ENCODE data around the gene BECN2. TPM values are rescaled to one million over a fixed set of nuclear protein-coding genes. Genes with fewer than 3 reads are reported as not detected.
"Not testable (repeated sequence)": the region's sequence is repeated elsewhere in the genome, so short reads cannot be mapped to it uniquely, and the experiment has no call there.

The BECN2 gene
- total RNA-seq, 1 donor from 2014 or later = not detected

DNA sequence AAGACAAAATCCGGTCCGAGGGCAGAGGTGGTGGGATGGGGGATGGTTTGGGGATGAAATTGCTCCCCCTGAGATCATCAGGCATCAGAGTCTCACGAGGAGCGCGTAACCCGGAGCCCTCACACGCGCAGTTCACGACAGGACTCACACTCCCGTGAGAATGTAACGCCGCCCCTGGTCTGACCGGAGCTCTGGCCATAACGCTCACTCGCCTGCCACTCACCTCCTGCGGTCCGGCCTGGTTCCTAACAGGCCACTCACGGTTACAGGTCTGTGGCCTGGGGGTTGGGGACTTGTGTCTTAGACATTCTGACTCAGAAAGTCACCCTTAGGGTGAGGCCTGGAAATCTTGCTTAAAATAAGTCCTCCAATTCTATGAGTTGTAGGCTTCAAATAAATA, 21.5 kb downstream of the BECN2 start:
- no peak for FAIRE-seq
- H3K27me3 ChIP-seq (ENCODE audit: control insufficient read depth, insufficient read depth, low read length) = no peaks in the 10 kb centered on the region
- TF ChIP-seq, protein P1, sequence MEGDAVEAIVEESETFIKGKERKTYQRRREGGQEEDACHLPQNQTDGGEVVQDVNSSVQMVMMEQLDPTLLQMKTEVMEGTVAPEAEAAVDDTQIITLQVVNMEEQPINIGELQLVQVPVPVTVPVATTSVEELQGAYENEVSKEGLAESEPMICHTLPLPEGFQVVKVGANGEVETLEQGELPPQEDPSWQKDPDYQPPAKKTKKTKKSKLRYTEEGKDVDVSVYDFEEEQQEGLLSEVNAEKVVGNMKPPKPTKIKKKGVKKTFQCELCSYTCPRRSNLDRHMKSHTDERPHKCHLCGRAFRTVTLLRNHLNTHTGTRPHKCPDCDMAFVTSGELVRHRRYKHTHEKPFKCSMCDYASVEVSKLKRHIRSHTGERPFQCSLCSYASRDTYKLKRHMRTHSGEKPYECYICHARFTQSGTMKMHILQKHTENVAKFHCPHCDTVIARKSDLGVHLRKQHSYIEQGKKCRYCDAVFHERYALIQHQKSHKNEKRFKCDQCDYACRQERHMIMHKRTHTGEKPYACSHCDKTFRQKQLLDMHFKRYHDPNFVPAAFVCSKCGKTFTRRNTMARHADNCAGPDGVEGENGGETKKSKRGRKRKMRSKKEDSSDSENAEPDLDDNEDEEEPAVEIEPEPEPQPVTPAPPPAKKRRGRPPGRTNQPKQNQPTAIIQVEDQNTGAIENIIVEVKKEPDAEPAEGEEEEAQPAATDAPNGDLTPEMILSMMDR (IDR thresholded peaks at IDR 0.05; ENCODE audit: insufficient read depth, low read length, severe bottlenecking) = no peak

DNA sequence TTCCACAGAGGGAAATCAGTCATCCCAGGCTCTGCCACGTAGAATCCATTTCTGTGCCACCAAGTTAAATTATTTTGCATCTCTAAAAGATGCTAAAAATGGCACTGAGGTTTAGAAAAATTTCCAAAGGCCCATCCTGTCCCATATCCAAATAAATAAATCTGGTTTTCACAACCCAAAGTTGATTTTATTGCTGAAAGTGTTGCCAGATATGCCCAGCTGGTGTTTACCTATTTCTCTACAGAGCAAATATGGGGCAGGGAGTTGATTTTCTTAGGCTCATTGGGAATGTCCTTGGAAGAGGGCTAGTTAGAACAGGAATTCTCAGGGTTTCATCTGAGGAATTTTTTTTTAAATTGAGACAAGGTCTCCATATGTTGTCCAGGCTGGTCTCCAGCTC, 22.4 kb downstream of the BECN2 start:
- H3K36me3 ChIP-seq (ENCODE audit: control insufficient read depth, insufficient read depth, low read length) = no peaks in the 10 kb centered on the region
- DNase-seq (ENCODE audit: low read depth) = no peak
- TF ChIP-seq, protein P1 (IDR thresholded peaks at IDR 0.05; ENCODE audit: insufficient read depth, low read length, severe bottlenecking) = no peak
- H3K27me3 ChIP-seq (ENCODE audit: control insufficient read depth, insufficient read depth, low read length) = no peaks in the 10 kb centered on the region
- no peak overlapping the region for H3K4me3 ChIP-seq (ENCODE audit: low read depth, low read length)
- FAIRE-seq = no peak

More for the DNA sequence above, 21.5 kb downstream of the BECN2 start:
- Histone ChIP-seq H3K36me3 (ENCODE audit: control insufficient read depth, insufficient read depth, low read length) (no peaks in the 10 kb centered on the region), H3K4me3 (ENCODE audit: low read depth, low read length) (no peak overlapping the region)
- no peak for DNase-seq (ENCODE audit: low read depth)

GRCh38 chr1:241985787-241986186, 28.2 kb downstream of the BECN2 start:
- DNase-seq (ENCODE audit: low read depth) = peak; percentile 18
- TF ChIP-seq, protein P1 (IDR thresholded peaks at IDR 0.05; ENCODE audit: insufficient read depth, low read length, severe bottlenecking) = peak; percentile 17
- Histone ChIP-seq H3K4me3 (ENCODE audit: low read depth, low read length) (no peak overlapping the region), H3K36me3 (ENCODE audit: control insufficient read depth, insufficient read depth, low read length) (no peaks in the 10 kb centered on the region), H3K27me3 (ENCODE audit: control insufficient read depth, insufficient read depth, low read length) (no peaks in the 10 kb centered on the region)
- no peak for FAIRE-seq

DNA sequence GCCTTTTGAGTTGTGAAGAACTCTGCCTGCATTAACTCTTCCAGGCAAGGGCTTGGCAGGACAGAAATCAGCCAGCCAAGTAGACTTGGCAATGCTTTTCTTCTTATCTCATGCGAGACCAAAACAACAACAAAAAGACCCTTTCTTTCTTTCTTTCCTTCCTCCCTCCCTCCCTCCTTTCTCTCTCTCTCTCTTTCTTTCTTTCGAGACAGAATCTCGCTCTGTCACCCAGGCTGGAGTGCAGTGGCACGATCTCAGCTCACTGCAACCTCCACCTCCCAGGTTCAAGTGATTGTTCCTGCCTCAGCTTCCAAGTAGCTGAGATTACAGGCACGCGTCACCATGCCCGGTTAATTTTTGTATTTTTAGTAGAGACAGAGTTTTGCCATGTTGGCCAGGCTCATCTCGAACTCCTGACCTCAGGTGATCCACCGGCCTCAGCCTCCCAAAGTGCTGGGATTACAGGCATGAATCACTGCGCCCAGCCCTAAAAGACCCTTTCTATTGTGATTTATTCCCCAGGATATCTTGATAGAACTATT, 30.9 kb downstream of the BECN2 start:
- not testable (repeated sequence) for H3K4me3 ChIP-seq (ENCODE audit: low read depth, low read length); H3K27me3 ChIP-seq (ENCODE audit: control insufficient read depth, insufficient read depth, low read length); FAIRE-seq; DNase-seq (ENCODE audit: low read depth); H3K36me3 ChIP-seq (ENCODE audit: control insufficient read depth, insufficient read depth, low read length)

- Histone ChIP-seq H3K4me3 (ENCODE audit: low read depth, low read length) (no peak overlapping the region), H3K27me3 (ENCODE audit: control insufficient read depth, insufficient read depth, low read length) (no peaks in the 10 kb centered on the region), H3K36me3 (ENCODE audit: control insufficient read depth, insufficient read depth, low read length) (no peaks in the 10 kb centered on the region)
- DNase-seq (ENCODE audit: low read depth) (no peak), FAIRE-seq (no peak)
- TF ChIP-seq, protein P1 (IDR thresholded peaks at IDR 0.05; ENCODE audit: insufficient read depth, low read length, severe bottlenecking) = no peak
These were observed 32.5 kb downstream of the BECN2 start for GRCh38 chr1:241990040-241990439.

DNA sequence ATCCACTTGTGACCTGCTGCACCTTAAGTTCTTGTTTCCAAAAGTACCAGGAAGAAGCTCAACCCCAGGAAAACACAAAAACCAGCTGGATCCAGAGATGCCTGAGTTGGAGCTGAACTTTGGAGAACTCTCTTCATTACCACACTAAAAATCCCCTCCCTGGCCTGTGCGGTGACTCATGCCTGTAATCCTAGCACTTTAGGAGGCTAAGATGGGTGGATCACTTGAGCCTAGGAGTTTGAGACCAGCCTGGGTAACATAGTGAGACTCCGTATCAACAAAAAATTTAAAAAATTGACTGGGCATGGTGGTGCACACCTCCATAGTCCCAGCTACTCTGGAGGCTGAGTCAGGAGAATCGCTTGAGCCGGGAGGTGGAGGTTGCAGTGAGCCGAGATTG, 35.2 kb downstream of the BECN2 start:
- no peak for FAIRE-seq
- TF ChIP-seq, protein P1 (IDR thresholded peaks at IDR 0.05; ENCODE audit: insufficient read depth, low read length, severe bottlenecking) = no peak
- no peaks in the 10 kb centered on the region for H3K27me3 ChIP-seq (ENCODE audit: control insufficient read depth, insufficient read depth, low read length)
- no peaks in the 10 kb centered on the region for H3K36me3 ChIP-seq (ENCODE audit: control insufficient read depth, insufficient read depth, low read length)
- no peak overlapping the region for H3K4me3 ChIP-seq (ENCODE audit: low read depth, low read length)
- no peak for DNase-seq (ENCODE audit: low read depth)
